AG09309 (cell line): ENCODE results near the gene HSD11B2.

Experiments
- DNase-seq: peaks from one replicate; pipeline ENCODE4 v3.0.0-alpha.2; 2010; ENCODE audit warnings: low read depth
- H3K4me3 ChIP-seq: 2 replicates; pipeline ENCODE4 v1.5.1; 2011; ENCODE audit warnings: mild to moderate bottlenecking, low read depth, low read length, moderate library complexity; ENCODE audit not compliant: control insufficient read depth
- CTCF ChIP-seq: IDR thresholded peaks from 2 replicates; pipeline ENCODE4 v1.5.1; 2011; ENCODE audit warnings: mild to moderate bottlenecking, low read depth, low read length, inconsistent platforms; ENCODE audit not compliant: insufficient read depth, control insufficient read depth; ENCODE audit errors: missing control alignments

Gene HSD11B2

GRCh38 chr16:67388591-67388990, 42.3 kb upstream of the HSD11B2 start:
- no peak for DNase-seq
- no peak overlapping the region for H3K4me3 ChIP-seq
- TF ChIP-seq CTCF, result no peak

GRCh38 chr16:67389911-67390815, 40.8 kb upstream of the HSD11B2 start:
- no peak for TF ChIP-seq CTCF
- no peak for DNase-seq

DNA sequence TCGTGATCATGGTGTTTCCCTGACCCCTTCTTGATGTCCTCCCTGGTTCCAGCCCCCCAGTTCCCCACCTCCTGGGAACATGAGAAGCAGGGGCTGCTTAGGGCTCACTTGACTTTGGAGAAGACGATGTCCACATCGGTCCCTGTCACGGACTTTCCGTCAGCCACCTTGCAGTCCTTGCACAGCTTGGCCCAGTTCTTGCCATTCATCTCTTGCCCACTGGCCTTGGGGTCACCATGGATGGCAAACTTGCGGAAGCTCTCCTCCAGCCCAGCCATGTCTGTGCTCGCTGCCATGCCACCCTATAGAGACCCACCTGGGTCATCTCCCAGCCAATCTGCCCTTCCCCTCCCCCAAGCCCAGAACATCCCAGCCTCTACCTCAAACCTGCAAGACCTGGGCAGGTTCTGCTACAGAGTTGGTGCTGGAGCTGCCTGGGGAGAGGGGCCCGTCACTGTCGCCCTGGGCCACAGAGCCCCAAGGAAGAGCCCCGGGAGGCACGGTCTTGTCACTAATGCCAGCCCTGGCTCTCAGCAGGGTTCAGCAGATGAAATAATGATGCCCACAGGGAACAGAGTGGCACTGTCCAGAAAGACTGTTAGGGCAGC, 40.0 kb upstream of the HSD11B2 start:
- H3K4me3 ChIP-seq, result no peak overlapping the region
- no peak for DNase-seq
- TF ChIP-seq CTCF, result no peak

More at GRCh38 chr16:67389911-67390815, 40.8 kb upstream of the HSD11B2 start:
- no peak overlapping the region for H3K4me3 ChIP-seq

GRCh38 chr16:67391424-67392300, 39.3 kb upstream of the HSD11B2 start:
- TF ChIP-seq CTCF, result no peak
- no peak for DNase-seq

GRCh38 chr16:67392301-67393059, 38.4 kb upstream of the HSD11B2 start:
- no peak for TF ChIP-seq CTCF
- DNase-seq, result no peak
- H3K4me3 ChIP-seq, result no peak overlapping the region; the same call in 1 of the 2 replicates

More at GRCh38 chr16:67391424-67392300, 39.3 kb upstream of the HSD11B2 start:
- no peak overlapping the region for H3K4me3 ChIP-seq

DNA sequence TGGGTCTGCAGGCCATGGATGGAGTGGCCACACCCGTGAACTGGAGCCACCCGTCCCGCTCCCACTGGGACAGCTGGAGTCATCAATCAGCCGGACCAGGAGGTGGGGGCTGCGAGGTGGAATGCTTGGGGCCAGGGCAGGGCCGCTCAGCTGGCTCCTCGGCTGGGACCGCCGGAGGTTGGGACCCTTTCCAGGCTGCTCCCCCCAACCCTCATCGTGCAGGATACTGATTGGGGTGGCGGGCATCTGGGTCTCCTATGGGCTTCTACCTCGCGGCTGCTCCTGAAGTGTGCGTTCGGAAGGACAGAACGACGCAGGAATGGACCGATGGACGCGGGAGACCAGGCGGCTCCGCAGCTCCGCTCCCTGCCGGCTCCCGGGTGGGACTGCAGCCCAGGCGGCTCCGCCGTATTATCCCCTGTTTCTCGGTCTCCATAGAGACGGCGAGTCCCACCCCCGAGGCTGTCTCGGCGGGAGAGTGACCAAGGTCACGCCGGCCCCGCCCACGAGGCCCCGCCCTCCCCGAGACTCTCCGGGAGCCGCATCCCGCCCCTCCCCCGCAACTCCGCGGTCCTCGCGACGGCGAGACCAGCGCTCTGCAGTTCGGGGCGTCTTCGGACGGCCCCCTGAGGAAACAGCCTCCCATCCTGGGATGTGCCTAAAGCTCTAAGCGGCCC, 37.7 kb upstream of the HSD11B2 start, which contains the start of gene TPPP3:
Gene TPPP3, minus strand, starts transcription at position 388 of the 677 bp plus-strand sequence. CDS start 2,387 bp downstream, outside the sequence.
- no peak for DNase-seq
- H3K4me3 ChIP-seq, result peak within 1 kb of the TSS; percentile 33
- TF ChIP-seq CTCF, result peak; percentile 61
